OCI-LY7 (cell line): ENCODE results near the gene TRIM38. TPM values are rescaled to one million over a fixed set of nuclear protein-coding genes. Genes with fewer than 3 reads are reported as not detected.
"Not testable (repeated sequence)": the region's sequence is repeated elsewhere in the genome, so short reads cannot be mapped to it uniquely, and the experiment has no call there.

Source experiments
- BruUV-seq: library from RNA; stranded (reverse); fragments of 400-500 nt; replicated peaks from 2 replicates; lab custom pipeline; 2021; lab: Mats Ljungman, UMichigan
- CTCF ChIA-PET: fragments of 300-600 bp; sonication (Branson Sonifier 250); formaldehyde crosslinking; loops from one replicate; lab custom pipeline; 2022; ENCODE audit warnings: antibody characterized with exemption; ENCODE audit not compliant: unreplicated experiment; lab: Charles Lee
- POLR2A ChIA-PET: fragments of 300-600 bp; sonication (Branson Sonifier 250); formaldehyde crosslinking; loops from one replicate; lab custom pipeline; 2022; ENCODE audit warnings: antibody characterized with exemption; lab: Charles Lee
- DNase-seq: peaks from one replicate; pipeline ENCODE4 v3.0.0-alpha.2; 2015; ENCODE audit warnings: low spot score
- H2AFZ ChIP-seq: fragments of 200-600 bp; sonication (generic), shearing (Covaris generic); 2 replicates; pipeline ENCODE4 v1.6.1; 2014; ENCODE audit warnings: mild to moderate bottlenecking, antibody characterized with exemption, low read length, moderate library complexity
- H3K27ac ChIP-seq: fragments of 200-600 bp; sonication (generic); 2 replicates; pipeline ENCODE4 v1.5.1; 2014; ENCODE audit warnings: mixed run types, low read depth, mild to moderate bottlenecking, moderate library complexity, low read length, inconsistent platforms; ENCODE audit not compliant: poor library complexity, severe bottlenecking
- H3K36me3 ChIP-seq: fragments of 200-600 bp; sonication (generic); 2 replicates; pipeline ENCODE4 v1.6.1; 2014; ENCODE audit warnings: mild to moderate bottlenecking, antibody characterized with exemption, low read length, moderate library complexity, mixed read lengths; ENCODE audit not compliant: insufficient read depth
- H3K4me1 ChIP-seq: fragments of 200-600 bp; sonication (generic); 2 replicates; pipeline ENCODE4 v1.5.1; 2014; ENCODE audit warnings: mild to moderate bottlenecking, low read length; ENCODE audit not compliant: insufficient read depth, poor library complexity, severe bottlenecking
- H3K4me2 ChIP-seq: fragments of 200-600 bp; sonication (generic); 2 replicates; pipeline ENCODE4 v1.6.1; 2014; ENCODE audit warnings: mild to moderate bottlenecking, low read length
- H3K4me3 ChIP-seq: fragments of 200-600 bp; sonication (generic); 2 replicates; pipeline ENCODE4 v1.5.1; 2014; ENCODE audit warnings: mild to moderate bottlenecking, low read depth, low read length; ENCODE audit not compliant: poor library complexity, severe bottlenecking
- H3K79me2 ChIP-seq: fragments of 200-600 bp; sonication (generic); 2 replicates; pipeline ENCODE4 v1.6.1; 2016; ENCODE audit warnings: low read depth, mild to moderate bottlenecking, low read length, moderate library complexity, mixed read lengths; ENCODE audit not compliant: insufficient read depth
- H3K9me2 ChIP-seq: fragments of 200-600 bp; sonication (generic); 2 replicates; pipeline ENCODE4 v1.6.1; 2016; ENCODE audit warnings: mild to moderate bottlenecking, low read length, mixed read lengths; ENCODE audit not compliant: insufficient read depth
- H3K9me3 ChIP-seq: fragments of 200-600 bp; sonication (generic); 2 replicates; pipeline ENCODE4 v1.6.1; 2014; ENCODE audit warnings: mild to moderate bottlenecking, mixed run types, low read length, mixed read lengths
- H4K20me1 ChIP-seq: fragments of 200-600 bp; sonication (generic); 2 replicates; pipeline ENCODE4 v1.6.1; 2014; ENCODE audit warnings: mild to moderate bottlenecking, antibody characterized with exemption, low read length, moderate library complexity, mixed read lengths; ENCODE audit not compliant: insufficient read depth
- CTCF ChIP-seq: fragments of 200-600 bp; sonication (generic); conservative IDR thresholded peaks from 2 replicates; pipeline ENCODE4 v1.5.1; 2014; ENCODE audit warnings: mild to moderate bottlenecking, antibody characterized with exemption, low read length, moderate library complexity, mixed read lengths
- EZH2phosphoT487 ChIP-seq: fragments of 200-600 bp; sonication (generic); IDR thresholded peaks from 2 replicates; pipeline ENCODE4 v1.6.1; 2018; ENCODE audit warnings: low read depth, borderline replicate concordance, mild to moderate bottlenecking, mixed run types, antibody characterized with exemption, low read length, moderate library complexity, mixed read lengths
- intact Hi-C: fragments of 100-400 bp; cut with micrococcal nuclease; formaldehyde crosslinking; loops from one replicate; pipeline ENCODE4 v1.10.0; 2022; ENCODE audit not compliant: unreplicated experiment
- total RNA-seq, 2 experiments: library from RNA; depleted of rRNA in 1 of 2; stranded (reverse); fragments of >200 nt in 1 of 2; shearing (Covaris generic) in 1 of 2; gene quantifications; 2 replicates each; pipeline ENCODE4 v1.2.3, GENCODE V29; 2014 to 2022

Gene TRIM38
- total RNA-seq, 2 experiments from 2014 or later = 12.8 to 14.8 TPM

DNA sequence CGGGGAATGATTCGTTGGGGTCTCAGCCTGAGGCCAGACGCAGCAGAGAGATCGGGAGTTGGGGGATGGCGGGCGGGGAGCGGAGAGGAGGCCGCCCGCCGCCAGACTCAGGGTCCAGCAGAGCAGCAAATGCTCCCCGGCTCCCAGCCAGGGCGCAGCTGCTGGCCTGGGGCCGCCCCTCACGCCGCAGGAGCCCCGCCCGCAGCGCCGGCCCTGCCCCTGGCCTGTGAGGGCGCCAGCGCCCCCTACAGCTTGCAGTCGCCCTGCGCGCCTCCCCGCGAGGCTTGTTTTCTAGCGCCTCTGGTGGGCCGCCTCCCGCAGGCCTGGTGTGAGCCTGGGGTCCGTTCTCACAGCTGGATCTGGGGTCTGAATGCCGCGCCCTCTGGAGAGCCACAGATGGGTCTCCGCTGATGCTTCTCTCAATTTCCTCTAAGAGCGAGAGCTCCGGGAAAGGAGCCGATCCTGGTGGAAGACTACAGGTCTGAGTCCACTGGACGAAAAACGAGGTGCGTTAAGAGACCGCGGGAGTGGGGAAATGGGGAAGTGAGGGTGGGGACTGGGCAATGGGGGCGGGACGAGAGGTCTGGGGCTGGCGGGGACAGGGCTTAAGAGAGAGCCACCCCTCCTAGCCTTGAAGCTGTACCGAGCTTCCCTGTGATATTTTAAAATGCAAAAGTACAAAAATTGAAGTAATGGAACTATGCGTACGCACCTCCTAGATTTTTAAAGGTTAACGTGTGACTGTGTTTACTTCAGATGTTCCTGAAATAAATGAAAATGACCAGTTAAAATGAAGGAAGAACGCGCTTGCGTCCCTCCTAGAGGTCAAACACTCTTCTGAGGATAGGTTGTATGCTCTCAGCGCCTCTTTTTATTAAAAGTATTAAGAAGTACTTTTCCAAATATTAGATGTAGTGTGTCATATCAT is 30.1 kb downstream of the TRIM38 start:
- Histone ChIP-seq H3K9me2 (no peaks in the 10 kb centered on the region), H3K4me1 (peaks cover 46% of the 10 kb centered on the region), H4K20me1 (no peaks in the 10 kb centered on the region), H3K4me3 (peak overlapping the region; percentile 70), H3K27ac (peak overlapping the region; percentile 63), H3K36me3 (peaks cover 9% of the 10 kb centered on the region), H3K4me2 (peak overlapping the region; percentile 89), H3K79me2 (peaks cover 14% of the 10 kb centered on the region; the same call in 1 of the 2 replicates), H3K9me3 (no peaks in the 10 kb centered on the region), H2AFZ (peak overlapping the region; percentile 94)
- BruUV-seq = no TSS peak
- ChIA-PET POLR2A (interaction anchor here (0.6 to 4.3 kb wide), 19 partner anchors 10 to 1902 kb away, joined by 3 to 50 read pairs (median 5); partner anchors contain the start of gene TRIM38), CTCF (interaction anchor here (0.6 to 1.6 kb wide), 6 partner anchors 11 to 1815 kb away, joined by 3 to 7 read pairs (median 4); a partner anchor contains a TSS)
- peak; percentile 95 for DNase-seq
- TF ChIP-seq CTCF (peak; percentile 97), EZH2phosphoT487 (no peak)
- intact Hi-C loops = loop anchor here (1.0 to 5.0 kb wide), 3 partner anchors 28 to 270 kb away; partner anchors contain the start of gene TRIM38

GRCh38 chr6:25993341-25993684 is 30.7 kb downstream of the TRIM38 start:
- TSS peak; percentile 47 for BruUV-seq
- intact Hi-C loops = loop anchor here (1.0 to 5.0 kb wide), 2 partner anchors 31 to 271 kb away; partner anchors contain the start of gene TRIM38
- peaks cover 46% of the 10 kb centered on the region for H3K4me1 ChIP-seq

More at GRCh38 chr6:25993341-25993684, 30.7 kb downstream of the TRIM38 start:
- Histone ChIP-seq H3K27ac (peak overlapping the region; percentile 63), H3K4me3 (peak overlapping the region; percentile 70), H2AFZ (peak overlapping the region; percentile 76), H3K4me2 (peak overlapping the region; percentile 89), H3K79me2 (peaks cover 14% of the 10 kb centered on the region; the same call in 1 of the 2 replicates)
- H3K9me3 ChIP-seq, DNase-seq, H4K20me1 ChIP-seq, H3K9me2 ChIP-seq, H3K36me3 ChIP-seq: not testable (repeated sequence)
- POLR2A ChIA-PET = interaction anchor here (0.6 to 4.3 kb wide), 17 partner anchors 7 to 1802 kb away, joined by 3 to 50 read pairs (median 5); partner anchors contain the start of gene TRIM38
- TF ChIP-seq CTCF = peak; percentile 58; the same call in 1 of the 2 replicates
- CTCF ChIA-PET = interaction anchor here (0.9 to 1.6 kb wide), 2 partner anchors 10 to 16 kb away, joined by 5 read pairs; no protein-coding TSS in a partner anchor
